Keratinocyte (primary cell): ENCODE data around the gene NHSL2. TPM values are rescaled to one million over a fixed set of nuclear protein-coding genes. Genes with fewer than 3 reads are reported as not detected.

Source experiments
- DNase-seq: peaks from one replicate; pipeline ENCODE4 v3.0.0-alpha.2; 2011; ENCODE audit warnings: low read depth, missing footprints, low spot score
- FAIRE-seq: peaks from 2 replicates; lab custom pipeline; 2011; peaks lifted over from hg19 to GRCh38; lab: Jason Lieb, UNC
- H2AFZ ChIP-seq: 2 replicates; pipeline ENCODE4 v1.6.0; 2012; ENCODE audit warnings: low read length, control low read depth, inconsistent platforms; ENCODE audit not compliant: control insufficient read depth
- H3K27ac ChIP-seq: 2 replicates; pipeline ENCODE4 v1.5.1; 2011; ENCODE audit warnings: low read length; ENCODE audit not compliant: control insufficient read depth, insufficient read depth
- H3K27me3 ChIP-seq: 3 replicates; pipeline ENCODE4 v1.6.0; 2011; ENCODE audit warnings: low read length; ENCODE audit not compliant: control insufficient read depth, insufficient read depth; ENCODE audit errors: extremely low read depth
- H3K36me3 ChIP-seq, 2 experiments: 2 replicates in 1 of 2; 3 replicates in 1 of 2; pipeline ENCODE4 v1.5.1; 2011; ENCODE audit warnings: low read length in 2 of 2, mild to moderate bottlenecking in 1 of 2; ENCODE audit not compliant: control insufficient read depth in 2 of 2, insufficient read depth in 2 of 2; ENCODE audit errors: extremely low read depth in 1 of 2
- H3K4me1 ChIP-seq: 3 replicates; pipeline ENCODE4 v1.5.1; 2011; ENCODE audit warnings: low read length; ENCODE audit not compliant: control insufficient read depth, insufficient read depth; ENCODE audit errors: extremely low read depth
- H3K4me2 ChIP-seq: 3 replicates; pipeline ENCODE4 v1.6.0; 2011; ENCODE audit warnings: low read depth, low read length; ENCODE audit not compliant: control insufficient read depth, insufficient read depth; ENCODE audit errors: extremely low read depth
- H3K4me3 ChIP-seq, 3 experiments: fragments of 200-600 bp in 1 of 3; sonication (generic) in 1 of 3; 2 replicates in 2 of 3; 3 replicates in 1 of 3; pipeline ENCODE4 v1.5.1; 2011 to 2016; ENCODE audit warnings: low read length in 3 of 3, mild to moderate bottlenecking in 3 of 3, control low read depth in 2 of 3, inconsistent platforms in 1 of 3, low read depth in 1 of 3, mixed read lengths in 1 of 3, mixed run types in 1 of 3, moderate library complexity in 1 of 3; ENCODE audit not compliant: control insufficient read depth in 2 of 3, insufficient read depth in 2 of 3; ENCODE audit errors: extremely low read depth in 1 of 3
- H3K79me2 ChIP-seq: 2 replicates; pipeline ENCODE4 v1.6.0; 2012; ENCODE audit warnings: low read length; ENCODE audit not compliant: control insufficient read depth, insufficient read depth
- H3K9ac ChIP-seq: 3 replicates; pipeline ENCODE4 v1.6.0; 2011; ENCODE audit warnings: low read length; ENCODE audit not compliant: control insufficient read depth, insufficient read depth; ENCODE audit errors: extremely low read depth
- H3K9me1 ChIP-seq: 3 replicates; pipeline ENCODE4 v1.6.0; 2011; ENCODE audit warnings: low read length; ENCODE audit not compliant: control insufficient read depth, insufficient read depth; ENCODE audit errors: extremely low read depth
- H3K9me3 ChIP-seq: 2 replicates; pipeline ENCODE4 v1.5.1; 2012; ENCODE audit warnings: low read depth, low read length; ENCODE audit not compliant: control insufficient read depth
- H4K20me1 ChIP-seq: 3 replicates; pipeline ENCODE4 v1.6.0; 2011; ENCODE audit warnings: low read length; ENCODE audit not compliant: control insufficient read depth, insufficient read depth; ENCODE audit errors: extremely low read depth
- CTCF ChIP-seq, 3 experiments: IDR thresholded peaks in 1 of 3; conservative IDR thresholded peaks in 1 of 3; optimal IDR thresholded peaks in 1 of 3; 2 replicates in 2 of 3; 3 replicates in 1 of 3; pipeline versions ENCODE3 to v1.5.1; 2011; ENCODE audit warnings: low read length in 3 of 3, mild to moderate bottlenecking in 3 of 3, moderate library complexity in 2 of 3, control low read depth in 1 of 3, inconsistent platforms in 1 of 3; ENCODE audit not compliant: insufficient read depth in 2 of 3; ENCODE audit errors: extremely low read depth in 1 of 3
- EZH2 ChIP-seq: IDR thresholded peaks from one replicate; pipeline ENCODE4 v1.6.1; 2012; ENCODE audit warnings: inconsistent platforms, mild to moderate bottlenecking, low read length, moderate library complexity
- dilution Hi-C: fragments of 300-500 bp; cut with MboI; formaldehyde crosslinking; loops from one replicate; pipeline ENCODE4 v1.7.0; 2020; ENCODE audit warnings: low sequenced_read_pairs; ENCODE audit not compliant: extremely low pct_ligation_motif_present
- polyA plus RNA-seq, 5 experiments: library from polyadenylated mRNA; depleted of rRNA in 3 of 5; stranded (reverse) in 3 of 5; stranded (forward) in 1 of 5; unstranded in 1 of 5; fragments of >200 nt; gene quantifications; 1 replicate in 1 of 5; 2 replicates in 3 of 5; 3 replicates in 1 of 5; pipeline versions ENCODE4 v1.2.1 to v1.2.3, GENCODE V29; 2011 to 2012; ENCODE audit warnings: missing spikeins in 2 of 5, low read depth in 1 of 5, low replicate concordance in 1 of 5

The NHSL2 gene
- polyA plus RNA-seq, 1 donor (not counting 4 experiments of a cell fraction or from before 2014, with no cell fraction given): 0.04 TPM

GRCh38 chrX:72133851-72134546 is 223.4 kb downstream of the NHSL2 start:
- Histone ChIP-seq H3K4me1 (no peaks in the 10 kb centered on the region), H3K9ac (no peak overlapping the region), H3K4me2 (no peak overlapping the region), H3K79me2 (no peaks in the 10 kb centered on the region), H3K27ac (no peak overlapping the region), H3K4me3 (no peak overlapping the region), H4K20me1 (peaks cover 3% of the 10 kb centered on the region), H3K9me1 (no peaks in the 10 kb centered on the region), H3K9me3 (no peaks in the 10 kb centered on the region), H3K36me3 (no peaks in the 10 kb centered on the region), H2AFZ (no peak overlapping the region), H3K27me3 (peaks cover 69% of the 10 kb centered on the region)
- FAIRE-seq (no peak), DNase-seq (no peak)
- TF ChIP-seq CTCF (optimal IDR thresholded peaks at IDR 0.05 in 1 of 3, IDR thresholded peaks at IDR 0.05 in 1 of 3, conservative IDR thresholded peaks at IDR 0.05 in 1 of 3; ENCODE audit: extremely low read depth in 1 of 3, insufficient read depth in 2 of 3, low read length in 3 of 3): no peak
- no peak for TF ChIP-seq EZH2
- dilution Hi-C loops: no loop called here

DNA sequence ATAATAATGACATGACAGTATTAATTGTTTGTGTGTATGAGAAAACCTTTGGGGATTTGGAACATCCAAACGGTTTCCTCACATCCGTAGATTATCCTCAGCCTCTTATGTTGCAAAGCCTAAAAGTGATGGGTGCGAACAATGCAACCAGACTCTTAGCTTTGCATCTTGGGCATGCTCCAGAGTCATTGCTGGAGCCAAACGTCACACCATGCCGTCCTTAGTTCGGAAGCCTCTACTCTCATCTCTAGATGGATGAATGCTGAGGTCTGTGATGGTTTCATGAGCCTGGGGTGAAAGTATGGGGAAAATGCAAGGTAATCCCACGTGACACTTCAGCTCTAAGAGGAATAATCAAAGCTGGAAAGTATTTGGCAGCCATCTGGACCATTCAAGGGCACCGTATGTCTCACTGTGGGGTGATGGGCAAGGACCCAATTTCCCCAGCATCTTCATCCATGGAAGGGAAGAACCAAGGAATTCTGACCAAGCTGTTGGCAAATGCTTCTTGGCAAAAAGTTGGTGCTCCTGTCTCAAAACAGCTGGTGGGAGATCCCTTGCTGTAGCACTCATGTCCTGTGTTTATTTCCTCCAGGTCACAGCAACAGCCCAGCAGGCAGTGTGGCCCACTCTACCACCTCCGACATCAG is 227.3 kb downstream of the NHSL2 start:
- Histone ChIP-seq H4K20me1 (peaks cover 3% of the 10 kb centered on the region), H2AFZ (no peak overlapping the region), H3K27me3 (peaks cover 48% of the 10 kb centered on the region), H3K36me3 (no peaks in the 10 kb centered on the region), H3K4me3 (no peak overlapping the region), H3K9me1 (no peaks in the 10 kb centered on the region), H3K27ac (no peak overlapping the region), H3K4me2 (no peak overlapping the region), H3K79me2 (no peaks in the 10 kb centered on the region), H3K9ac (no peak overlapping the region), H3K9me3 (no peaks in the 10 kb centered on the region), H3K4me1 (no peaks in the 10 kb centered on the region)
- FAIRE-seq: no peak
- dilution Hi-C loops: no loop called here
- TF ChIP-seq EZH2 (no peak), CTCF (optimal IDR thresholded peaks at IDR 0.05 in 1 of 3, IDR thresholded peaks at IDR 0.05 in 1 of 3, conservative IDR thresholded peaks at IDR 0.05 in 1 of 3; ENCODE audit: extremely low read depth in 1 of 3, insufficient read depth in 2 of 3, low read length in 3 of 3) (no peak)
- DNase-seq: no peak
